ENCODE measurements around the gene MRNIP. TPM values are rescaled to one million over a fixed set of nuclear protein-coding genes. Genes with fewer than 3 reads are reported as not detected.

The MRNIP gene
- polyA plus RNA-seq, 2 of the 4 experiments (the other 2 are of a cell fraction): 21.4 to 29.7 TPM

- TF ChIP-seq PBX3 (IDR thresholded peaks at IDR 0.05) (no peak), EHMT2 (IDR thresholded peaks at IDR 0.05; ENCODE audit: low read depth) (no peak)
These were observed 34.7 kb upstream of the MRNIP start (continued) for GRCh38 chr5:179893076-179893957.

- Histone ChIP-seq H3K4me3 (no peak overlapping the region), H3K4me1 (no peaks in the 10 kb centered on the region), H3K9me3 (no peaks in the 10 kb centered on the region), H3K27ac (no peak overlapping the region), H3K4me2 (no peak overlapping the region)
- TF ChIP-seq SMC3 (IDR thresholded peaks at IDR 0.05) (no peak), CTCF (IDR thresholded peaks at IDR 0.05) (no peak), ZC3H11A (IDR thresholded peaks at IDR 0.05) (no peak), CEBPB (IDR thresholded peaks at IDR 0.05) (no peak), EHF (CRISPR knock-in tag; IDR thresholded peaks at IDR 0.05) (no peak)
- WGBS (ENCODE audit: missing lambda C conversion rate): 92% methylated on average over 5 of the region's 5 CpGs
- CTCF ChIA-PET: interaction anchor here (2.2 kb wide), 2 partner anchors 10 to 15 kb away, joined by 5 to 6 read pairs; no protein-coding TSS in a partner anchor
- peak in 1 of 2 experiments; percentile 58; a peak in 3 of 6 replicates for ATAC-seq
- POLR2A ChIA-PET: no interaction called here
- no peak for DNase-seq (ENCODE audit: low read depth in 1 of 2, low spot score in 1 of 2)
- FAIRE-seq: no peak
These were observed 33.6 kb upstream of the MRNIP start for GRCh38 chr5:179892255-179892654.

GRCh38 chr5:179890751-179891682 is 32.4 kb upstream of the MRNIP start:
- no peak for DNase-seq (ENCODE audit: low read depth in 1 of 2, low spot score in 1 of 2)
- Histone ChIP-seq H3K27ac (no peak overlapping the region), H3K4me2 (no peak overlapping the region), H3K4me3 (no peak overlapping the region), H3K4me1 (no peaks in the 10 kb centered on the region), H3K9me3 (peaks cover 3% of the 10 kb centered on the region; the same call in 1 of the 3 replicates)
- CTCF ChIA-PET: interaction anchor here (0.9 to 2.2 kb wide), 2 partner anchors 9 to 11 kb away, joined by 4 to 6 read pairs; no protein-coding TSS in a partner anchor
- TF ChIP-seq MAFK (IDR thresholded peaks at IDR 0.05; ENCODE audit: partially characterized antibody) (no peak), CBX2 (IDR thresholded peaks at IDR 0.05; ENCODE audit: borderline replicate concordance, low read depth) (no peak), HOXB5 (CRISPR knock-in tag; IDR thresholded peaks at IDR 0.05) (no peak), ZFP36 (IDR thresholded peaks at IDR 0.05; ENCODE audit: borderline replicate concordance, partially characterized antibody) (no peak), MAZ (IDR thresholded peaks at IDR 0.05; ENCODE audit: borderline replicate concordance, low read depth, low read length) (no peak), CTCF (IDR thresholded peaks at IDR 0.05) (no peak), REST (IDR thresholded peaks at IDR 0.05) (no peak), TFCP2L1 (CRISPR knock-in tag; IDR thresholded peaks at IDR 0.05) (no peak), FOSL2 (IDR thresholded peaks at IDR 0.05) (no peak), FOSL2 (CRISPR knock-in tag; IDR thresholded peaks at IDR 0.05) (no peak)
- ATAC-seq: no peak
- no peak for FAIRE-seq
- POLR2A ChIA-PET: no interaction called here
- 93% methylated on average over 24 of the region's 25 CpGs for WGBS (ENCODE audit: missing lambda C conversion rate)
